IPS DF 6.9 (cell line): ENCODE measurements around the gene TTLL11.

Experiments used
- DNase-seq: peaks from one replicate; pipeline ENCODE4 v3.0.0-alpha.2; 2013; ENCODE audit warnings: low read depth, low spot score
- H3K27ac ChIP-seq: one replicate; pipeline ENCODE4 v1.5.1; 2013; ENCODE audit warnings: low read length, control low read depth
- H3K27me3 ChIP-seq: 2 replicates; pipeline ENCODE4 v1.6.1; 2013; ENCODE audit warnings: mild to moderate bottlenecking, low read length; ENCODE audit not compliant: control insufficient read depth, insufficient read depth
- H3K36me3 ChIP-seq: 2 replicates; pipeline ENCODE4 v1.6.1; 2013; ENCODE audit warnings: low read length; ENCODE audit not compliant: control insufficient read depth, insufficient read depth
- H3K4me1 ChIP-seq: 2 replicates; pipeline ENCODE4 v1.6.1; 2013; ENCODE audit warnings: low read length; ENCODE audit not compliant: control insufficient read depth, insufficient read depth
- H3K4me3 ChIP-seq: 2 replicates; pipeline ENCODE4 v1.5.1; 2013; ENCODE audit warnings: mild to moderate bottlenecking, low read length
- H3K9me3 ChIP-seq: 2 replicates; pipeline ENCODE4 v1.6.1; 2013; ENCODE audit warnings: low read length, inconsistent platforms; ENCODE audit not compliant: control insufficient read depth, insufficient read depth
- WGBS: extraction: QIAGEN DNeasy Blood & Tissue Kit; methylation state at CpG from one replicate; pipeline ENCODE4 v1.1.7; 2013; ENCODE audit warnings: mixed read lengths, missing lambda C conversion rate; ENCODE audit not compliant: insufficient read length, insufficient coverage; 5-methylcytosine and 5-hydroxymethylcytosine counted together

TTLL11 gene

DNA sequence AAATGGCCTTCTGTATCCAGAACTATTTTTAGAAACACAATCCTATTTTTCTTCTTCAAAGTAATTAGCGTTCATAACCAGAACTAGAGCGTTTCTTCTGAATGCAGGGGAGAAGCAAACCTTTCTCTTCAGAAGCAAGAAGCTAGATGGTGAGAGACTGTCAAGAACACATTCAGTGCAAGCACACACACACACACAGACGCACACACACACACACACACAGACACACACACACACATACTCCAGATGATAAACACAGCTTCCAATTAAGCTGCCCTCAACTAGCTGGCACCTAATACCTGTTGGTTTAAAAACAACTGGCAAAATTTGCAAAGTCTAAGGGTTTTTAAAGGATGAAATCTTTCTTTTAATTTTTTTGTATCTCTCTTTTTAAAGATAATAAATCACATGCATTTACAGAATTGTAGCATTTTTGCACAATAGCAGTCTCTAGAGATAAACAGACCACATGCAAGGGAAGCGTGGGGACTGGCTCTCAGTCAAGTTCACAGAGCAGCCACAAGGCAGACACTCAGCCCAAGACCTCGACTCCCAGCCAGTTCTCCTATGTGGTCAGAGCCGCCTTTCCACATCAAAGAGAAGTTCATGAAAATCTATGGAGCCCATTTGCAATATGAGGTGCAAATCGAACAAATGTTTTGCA, 138.5 kb downstream of the TTLL11 start:
- WGBS = no CpG with 5 or more reads among the region's 7 CpGs
- no peak overlapping the region for H3K27ac ChIP-seq

DNA sequence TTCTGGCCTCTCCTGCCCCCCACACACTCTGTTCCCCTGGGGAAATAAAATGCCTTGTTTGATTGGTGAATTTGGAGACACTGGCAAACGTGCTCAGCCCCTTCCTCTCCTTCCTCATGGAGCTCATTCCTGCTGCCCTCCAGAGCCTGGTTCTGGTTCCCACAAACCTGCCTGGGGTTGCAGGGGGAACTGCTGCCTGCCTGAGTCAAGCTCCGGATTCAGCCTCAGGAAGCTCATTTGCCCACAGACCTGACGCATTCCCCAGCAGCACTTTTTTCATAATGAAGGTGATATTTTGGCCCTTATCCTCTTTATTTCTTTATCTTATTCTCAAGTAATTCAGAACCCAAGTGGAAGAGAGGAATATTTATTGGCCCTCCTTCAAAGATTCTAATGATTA, 140.5 kb downstream of the TTLL11 start:
- no peak overlapping the region for H3K27ac ChIP-seq
- WGBS = no CpG with 5 or more reads among the region's 3 CpGs
- no peak for DNase-seq
- H3K4me3 ChIP-seq = no peak overlapping the region
- no peaks in the 10 kb centered on the region for H3K4me1 ChIP-seq
- H3K36me3 ChIP-seq = no peaks in the 10 kb centered on the region
- H3K27me3 ChIP-seq = no peaks in the 10 kb centered on the region
- H3K9me3 ChIP-seq = no peaks in the 10 kb centered on the region

More for the DNA sequence above, 138.5 kb downstream of the TTLL11 start:
- Histone ChIP-seq H3K4me1 (no peaks in the 10 kb centered on the region), H3K27me3 (no peaks in the 10 kb centered on the region), H3K4me3 (no peak overlapping the region), H3K36me3 (no peaks in the 10 kb centered on the region), H3K9me3 (no peaks in the 10 kb centered on the region)
- DNase-seq = no peak

DNA sequence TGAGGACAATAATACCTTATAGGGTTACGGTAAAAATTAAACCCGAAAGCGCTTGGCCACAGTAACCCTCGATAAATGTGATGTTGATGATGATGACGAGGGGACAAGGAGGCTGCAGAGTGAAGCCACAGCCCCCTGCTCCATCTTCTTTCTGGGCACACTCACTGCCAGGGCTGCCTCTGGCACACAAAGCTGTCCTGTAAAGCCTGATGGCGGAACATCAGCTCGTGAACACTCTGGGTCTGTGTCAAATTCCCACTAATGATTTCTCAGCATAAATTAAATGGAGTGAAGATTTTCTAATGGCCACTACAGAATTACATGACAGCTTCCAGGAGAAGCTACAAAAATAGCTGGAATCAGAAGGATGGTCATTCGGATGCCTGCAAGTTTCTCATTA, 142.2 kb downstream of the TTLL11 start:
- H3K36me3 ChIP-seq = no peaks in the 10 kb centered on the region
- H3K27ac ChIP-seq = no peak overlapping the region
- WGBS = no CpG with 5 or more reads among the region's 8 CpGs
- no peaks in the 10 kb centered on the region for H3K9me3 ChIP-seq
- H3K4me3 ChIP-seq = no peak overlapping the region
- no peaks in the 10 kb centered on the region; the same call in 1 of the 2 replicates for H3K4me1 ChIP-seq
- no peak for DNase-seq
- H3K27me3 ChIP-seq = no peaks in the 10 kb centered on the region

DNA sequence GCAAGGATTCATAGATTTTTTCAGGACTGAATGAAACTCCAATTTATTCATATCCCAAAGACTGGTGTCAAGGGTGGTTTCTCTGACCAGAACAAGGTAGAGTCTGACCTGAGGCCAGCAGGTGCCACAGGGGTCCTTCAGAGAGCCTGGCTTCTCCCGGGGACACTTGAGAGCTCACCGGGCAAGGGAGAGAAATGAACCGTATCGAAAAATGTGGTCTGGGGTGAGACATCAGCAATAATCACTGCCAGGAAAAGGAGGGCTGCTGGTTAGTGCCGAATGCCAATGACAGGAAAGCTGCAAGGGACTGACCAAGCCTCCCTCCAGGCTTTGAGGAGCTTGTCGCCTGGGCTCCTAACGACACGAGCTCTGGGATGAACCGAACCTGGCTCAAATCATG, 142.7 kb downstream of the TTLL11 start:
- Histone ChIP-seq H3K27ac (no peak overlapping the region), H3K36me3 (no peaks in the 10 kb centered on the region), H3K27me3 (no peaks in the 10 kb centered on the region), H3K4me3 (no peak overlapping the region), H3K4me1 (no peaks in the 10 kb centered on the region; the same call in 1 of the 2 replicates), H3K9me3 (no peaks in the 10 kb centered on the region)
- no CpG with 5 or more reads among the region's 9 CpGs for WGBS
- DNase-seq = no peak

DNA sequence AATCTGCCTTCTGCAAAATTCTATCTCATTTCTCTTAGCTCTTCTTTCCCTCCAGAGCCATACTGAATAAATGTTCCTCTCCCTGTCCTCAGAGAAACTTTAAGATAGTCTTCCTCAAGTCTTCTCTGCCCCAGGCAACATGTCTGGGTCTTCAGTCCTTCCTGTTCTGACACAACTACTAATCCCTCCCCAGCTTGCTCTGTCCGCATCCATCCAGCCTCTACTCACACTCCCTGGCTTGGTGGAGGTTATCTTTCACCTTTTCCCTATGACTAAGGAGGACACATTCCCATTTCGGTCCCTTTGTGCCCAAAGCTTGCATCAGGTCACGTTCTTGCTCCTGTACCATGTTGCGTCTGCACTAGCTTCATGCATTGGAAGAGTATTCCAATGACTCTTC, 143.3 kb downstream of the TTLL11 start:
- WGBS = no CpG with 5 or more reads among the region's 4 CpGs
- Histone ChIP-seq H3K9me3 (no peaks in the 10 kb centered on the region), H3K27ac (no peak overlapping the region), H3K27me3 (no peaks in the 10 kb centered on the region), H3K4me1 (no peaks in the 10 kb centered on the region; the same call in 1 of the 2 replicates), H3K36me3 (no peaks in the 10 kb centered on the region), H3K4me3 (no peak overlapping the region)
- DNase-seq = no peak

DNA sequence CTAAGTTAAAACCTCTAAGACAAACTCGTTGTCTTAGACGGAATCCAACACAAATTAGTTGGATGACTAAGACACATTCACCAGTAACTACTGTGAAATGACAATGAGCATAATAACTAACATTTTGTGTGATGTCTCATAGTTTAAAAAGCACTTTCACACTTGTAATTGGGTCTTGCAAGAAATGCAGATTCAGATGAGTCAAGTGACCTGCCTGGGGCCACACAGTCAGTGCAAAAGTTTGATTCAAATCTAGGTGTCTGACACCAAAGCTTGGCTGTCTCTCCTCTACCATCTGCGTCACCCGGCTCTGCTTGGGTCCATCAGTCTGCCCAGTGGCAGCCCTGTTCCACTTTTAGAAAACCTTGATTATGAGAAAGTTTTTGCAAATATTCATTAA, 143.7 kb downstream of the TTLL11 start:
- no peak overlapping the region for H3K27ac ChIP-seq
- H3K27me3 ChIP-seq = no peaks in the 10 kb centered on the region
- H3K9me3 ChIP-seq = no peaks in the 10 kb centered on the region
- whole genome bisulfite sequencing = no CpG with 5 or more reads among the region's 4 CpGs
- no peak for DNase-seq
- no peaks in the 10 kb centered on the region for H3K36me3 ChIP-seq
- H3K4me3 ChIP-seq = no peak overlapping the region
- H3K4me1 ChIP-seq = no peaks in the 10 kb centered on the region; the same call in 1 of the 2 replicates

DNA sequence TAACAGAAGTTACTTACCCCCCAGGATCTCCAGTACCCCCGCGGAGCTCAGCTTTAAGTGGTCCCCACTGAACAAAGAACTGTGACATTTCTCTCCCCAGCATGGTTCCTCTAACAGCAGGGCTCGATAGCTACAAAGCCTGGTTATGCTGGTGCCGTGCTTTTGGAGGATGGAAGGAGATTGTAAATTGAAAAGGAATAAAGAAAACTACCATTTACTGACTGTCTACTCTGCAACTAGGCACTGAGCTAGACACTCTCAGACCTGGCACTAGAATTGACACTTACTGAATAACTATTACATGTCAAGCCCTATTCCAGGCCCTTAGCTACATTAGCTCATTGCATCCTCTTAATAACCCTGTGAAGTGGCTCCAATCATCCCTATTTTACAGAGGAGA, 145.3 kb downstream of the TTLL11 start:
- Histone ChIP-seq H3K4me1 (no peaks in the 10 kb centered on the region; the same call in 1 of the 2 replicates), H3K4me3 (no peak overlapping the region), H3K27me3 (no peaks in the 10 kb centered on the region), H3K27ac (no peak overlapping the region), H3K9me3 (no peaks in the 10 kb centered on the region), H3K36me3 (no peaks in the 10 kb centered on the region)
- no CpG with 5 or more reads among the region's 4 CpGs for WGBS
- DNase-seq = no peak

DNA sequence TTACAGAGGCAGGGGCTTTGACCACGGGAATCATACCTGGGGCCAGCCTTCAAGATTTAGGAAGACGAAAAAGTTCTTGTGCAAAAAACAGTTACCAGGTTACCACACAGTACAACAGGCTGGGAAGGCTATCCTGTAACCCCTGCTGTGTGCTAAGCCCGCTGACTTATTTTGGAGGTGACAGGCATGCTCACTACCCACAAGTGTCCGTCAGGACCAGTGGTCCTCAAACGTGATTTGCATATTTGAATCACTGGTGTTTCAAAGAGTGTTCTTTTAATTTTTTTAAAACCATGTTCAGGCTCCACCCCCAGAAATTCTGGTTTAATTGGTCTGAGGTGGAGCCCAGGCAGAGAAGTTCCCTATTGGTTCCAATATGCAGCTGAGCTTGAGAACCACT, 146.6 kb downstream of the TTLL11 start:
- Histone ChIP-seq H3K9me3 (no peaks in the 10 kb centered on the region), H3K27me3 (no peaks in the 10 kb centered on the region), H3K27ac (no peak overlapping the region), H3K4me1 (no peaks in the 10 kb centered on the region; the same call in 1 of the 2 replicates), H3K36me3 (no peaks in the 10 kb centered on the region), H3K4me3 (no peak overlapping the region)
- no CpG with 5 or more reads among the region's 5 CpGs for WGBS
- DNase-seq = no peak

DNA sequence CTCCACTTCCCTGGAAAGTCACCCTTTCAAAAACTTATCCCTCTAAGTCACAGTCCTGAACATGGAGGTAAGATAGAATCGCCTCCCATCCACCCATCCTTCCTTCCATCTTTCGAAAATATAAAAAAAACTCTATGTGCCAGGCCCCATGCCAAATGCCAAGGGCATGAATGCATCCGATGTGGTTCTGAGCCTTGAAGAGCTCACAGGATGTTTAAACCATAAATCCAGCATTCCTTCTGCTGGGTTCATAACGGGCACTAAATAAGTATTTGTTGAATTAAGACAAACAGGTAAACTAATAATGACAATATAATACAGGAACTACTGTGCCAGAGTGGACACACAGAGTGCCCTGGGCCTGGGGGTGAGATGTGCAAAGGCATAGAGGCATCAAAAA, 147.3 kb downstream of the TTLL11 start:
- Histone ChIP-seq H3K4me3 (no peak overlapping the region), H3K27ac (no peak overlapping the region), H3K36me3 (no peaks in the 10 kb centered on the region), H3K9me3 (no peaks in the 10 kb centered on the region), H3K4me1 (no peaks in the 10 kb centered on the region; the same call in 1 of the 2 replicates), H3K27me3 (no peaks in the 10 kb centered on the region)
- DNase-seq = no peak
- no CpG with 5 or more reads among the region's 4 CpGs for WGBS

DNA sequence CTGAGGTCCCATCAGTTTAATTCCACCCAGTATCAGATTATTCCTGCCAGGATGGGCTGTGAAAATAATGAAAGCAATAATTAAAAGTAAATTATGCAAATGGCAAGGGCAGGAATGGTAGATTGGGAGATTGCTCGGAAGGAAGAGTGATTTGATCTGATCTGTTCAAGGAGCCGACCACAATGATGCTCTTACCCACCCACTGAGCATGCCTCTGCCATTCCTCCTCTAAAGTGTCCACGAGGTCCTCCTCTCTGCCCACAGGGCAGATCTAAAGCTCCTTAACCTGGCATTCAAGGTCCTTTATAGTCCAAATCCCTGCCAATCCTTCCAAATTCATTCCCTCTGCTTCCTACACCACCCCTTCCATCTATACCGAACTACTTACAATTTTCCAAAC, 147.8 kb downstream of the TTLL11 start:
- Histone ChIP-seq H3K9me3 (no peaks in the 10 kb centered on the region), H3K27me3 (no peaks in the 10 kb centered on the region), H3K36me3 (no peaks in the 10 kb centered on the region), H3K4me1 (no peaks in the 10 kb centered on the region; the same call in 1 of the 2 replicates), H3K4me3 (no peak overlapping the region), H3K27ac (no peak overlapping the region)
- no peak for DNase-seq
- 100% methylated on average over 1 of the region's 4 CpGs for WGBS

DNA sequence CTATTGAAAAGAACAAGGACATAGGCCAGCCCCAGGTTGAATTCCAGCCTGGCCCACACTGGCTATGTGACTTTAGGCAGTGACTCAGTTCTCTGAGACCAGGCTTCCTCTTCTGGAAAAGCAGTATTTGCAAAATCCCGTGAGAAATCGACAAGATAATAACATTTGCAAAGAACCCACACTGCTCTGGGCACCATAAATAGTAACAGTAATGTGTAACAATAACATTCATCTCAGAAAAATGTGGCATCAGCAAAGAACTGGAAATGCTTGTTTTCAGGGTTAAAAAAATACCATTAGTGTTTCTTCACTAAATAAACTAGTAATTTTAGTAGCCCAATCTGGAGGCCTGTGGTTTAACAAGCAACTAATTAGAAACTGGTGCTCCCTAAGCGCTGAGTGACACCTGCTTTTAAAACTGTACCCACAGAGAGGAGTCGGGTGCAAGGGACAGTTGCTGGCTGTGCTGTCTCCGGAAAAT, 148.4 kb downstream of the TTLL11 start:
- H3K4me1 ChIP-seq = no peaks in the 10 kb centered on the region; the same call in 1 of the 2 replicates
- no peak overlapping the region for H3K4me3 ChIP-seq
- no peaks in the 10 kb centered on the region for H3K9me3 ChIP-seq
- H3K27me3 ChIP-seq = no peaks in the 10 kb centered on the region
- no peak overlapping the region for H3K27ac ChIP-seq
- WGBS = no CpG with 5 or more reads among the region's 5 CpGs
- no peaks in the 10 kb centered on the region for H3K36me3 ChIP-seq
- DNase-seq = no peak
